Spleen (tissue), 7 donors: ENCODE measurements around the gene RWDD3.

Experiments
- CTCF ChIP-seq, 11 experiments: fragments of 200-600 bp in 7 of 11; fragments of 450-650 bp in 4 of 11; sonication (generic) in 4 of 11; IDR thresholded peaks in 8 of 11; conservative IDR thresholded peaks in 3 of 11; 1 replicate in 7 of 11; 2 replicates in 4 of 11; pipeline versions ENCODE4 v1.4.0 to v1.8.0; 2016 to 2021; ENCODE audit warnings: antibody characterized with exemption in 11 of 11, inconsistent platforms in 4 of 11, mild to moderate bottlenecking in 1 of 11
- POLR2A ChIP-seq, 3 donors: fragments of 450-650 bp; IDR thresholded peaks; one replicate each; pipeline ENCODE4 v1.5.1; 2017; ENCODE audit warnings: antibody characterized with exemption in 3 of 3, mild to moderate bottlenecking in 1 of 3
- POLR2AphosphoS5 ChIP-seq, 3 donors: sonication (generic); formaldehyde crosslinking; IDR thresholded peaks; one replicate each; pipeline ENCODE4 v1.5.1; 2017; ENCODE audit warnings: antibody characterized with exemption in 3 of 3
- donor health status: DM: no; HTN: no; CAD: no; lungs with moderate emphysema.
- donor health status: DM: no; HTN: no; CAD: no.
- donor health status: DM: no; HTN: no; CAD: no.

GRCh38 chr1:95201905-95202304 lies 32.1 kb upstream of the RWDD3 start:
- TF ChIP-seq POLR2AphosphoS5 (IDR thresholded peaks at IDR 0.05): no peak
- no peak for TF ChIP-seq CTCF (IDR thresholded peaks at IDR 0.05 in 8 of 11, conservative IDR thresholded peaks at IDR 0.05 in 3 of 11)
- TF ChIP-seq POLR2A (IDR thresholded peaks at IDR 0.05): no peak
